Loucy (cell line): ENCODE measurements around the gene FCN2.

ENCODE experiments used
- H2AFZ ChIP-seq: fragments of 200-600 bp; sonication (generic); 2 replicates; pipeline ENCODE4 v1.6.0; 2016; ENCODE audit warnings: antibody characterized with exemption, mild to moderate bottlenecking, low read length, moderate library complexity
- H3F3A ChIP-seq: fragments of 200-600 bp; 2 replicates; pipeline ENCODE4 v1.6.0; 2016; ENCODE audit warnings: antibody characterized with exemption, low read depth, mild to moderate bottlenecking
- H3K27me3 ChIP-seq: fragments of 200-600 bp; sonication (generic); 2 replicates; pipeline ENCODE4 v1.6.1; 2014; ENCODE audit warnings: low read length, mild to moderate bottlenecking; ENCODE audit not compliant: insufficient read depth, poor library complexity, severe bottlenecking
- H3K36me3 ChIP-seq: fragments of 200-600 bp; sonication (generic); 2 replicates; pipeline ENCODE4 v1.6.1; 2016; ENCODE audit warnings: low read length; ENCODE audit not compliant: insufficient read depth
- H3K4me1 ChIP-seq: fragments of 200-600 bp; sonication (generic); 2 replicates; pipeline ENCODE4 v1.5.1; 2014; ENCODE audit warnings: low read length, mild to moderate bottlenecking; ENCODE audit not compliant: insufficient read depth, poor library complexity, severe bottlenecking
- H3K4me2 ChIP-seq: fragments of 200-600 bp; sonication (generic); 2 replicates; pipeline ENCODE4 v1.6.0; 2014; ENCODE audit warnings: antibody characterized with exemption, low read length, low read depth, mild to moderate bottlenecking; ENCODE audit not compliant: poor library complexity, severe bottlenecking
- H3K4me3 ChIP-seq: fragments of 200-600 bp; sonication (generic); 2 replicates; pipeline ENCODE4 v1.5.1; 2014; ENCODE audit warnings: low read length, mild to moderate bottlenecking, mixed read lengths; ENCODE audit not compliant: poor library complexity, severe bottlenecking
- H3K79me2 ChIP-seq: fragments of 200-600 bp; sonication (generic); 2 replicates; pipeline ENCODE4 v1.6.1; 2014; ENCODE audit warnings: low read length; ENCODE audit not compliant: insufficient read depth
- H3K9ac ChIP-seq: fragments of 200-600 bp; sonication (generic); 2 replicates; pipeline ENCODE4 v1.6.0; 2014; ENCODE audit warnings: mild to moderate bottlenecking, low read depth, low read length, moderate library complexity; ENCODE audit not compliant: poor library complexity, severe bottlenecking
- H3K9me2 ChIP-seq: fragments of 200-600 bp; sonication (generic); replicated peaks from 2 replicates; pipeline ENCODE4 v1.6.1; 2016; ENCODE audit warnings: low read depth, low read length, mixed read lengths
- H3K9me3 ChIP-seq: fragments of 200-600 bp; sonication (generic); 2 replicates; pipeline ENCODE4 v1.6.1; 2014; ENCODE audit warnings: mild to moderate bottlenecking, antibody characterized with exemption, low read length, low read depth; ENCODE audit not compliant: insufficient read depth
- H4K20me1 ChIP-seq: fragments of 200-600 bp; sonication (generic); 2 replicates; pipeline ENCODE4 v1.6.0; 2014; ENCODE audit warnings: antibody characterized with exemption, low read length, mild to moderate bottlenecking; ENCODE audit not compliant: insufficient read depth, poor library complexity, severe bottlenecking
- CTCF ChIP-seq: fragments of 200-600 bp; sonication (generic); conservative IDR thresholded peaks from 2 replicates; pipeline ENCODE4 v1.5.1; 2014; ENCODE audit warnings: mild to moderate bottlenecking, antibody characterized with exemption, low read length
- EZH2phosphoT487 ChIP-seq: fragments of 200-600 bp; IDR thresholded peaks from 2 replicates; pipeline ENCODE4 v1.6.1; 2018; ENCODE audit warnings: antibody characterized with exemption, mild to moderate bottlenecking, moderate library complexity, borderline replicate concordance

Gene FCN2

GRCh38 chr9:134932171-134932570 lies 51.6 kb downstream of the FCN2 start:
- Histone ChIP-seq H3K79me2 (no peaks in the 10 kb centered on the region), H3K4me3 (no peak overlapping the region), H3K9me3 (no peaks in the 10 kb centered on the region; the same call in 1 of the 2 replicates), H2AFZ (no peak overlapping the region), H4K20me1 (no peaks in the 10 kb centered on the region), H3F3A (no peaks in the 10 kb centered on the region), H3K4me1 (no peaks in the 10 kb centered on the region), H3K4me2 (no peak overlapping the region), H3K36me3 (no peaks in the 10 kb centered on the region), H3K9ac (no peak overlapping the region), H3K27me3 (no peaks in the 10 kb centered on the region), H3K9me2 (no peaks in the 10 kb centered on the region)
- TF ChIP-seq EZH2phosphoT487 = no peak
- no peak for TF ChIP-seq CTCF

- Histone ChIP-seq H3K27me3 (no peaks in the 10 kb centered on the region), H3K4me2 (no peak overlapping the region), H3K4me3 (no peak overlapping the region), H4K20me1 (no peaks in the 10 kb centered on the region), H3K79me2 (no peaks in the 10 kb centered on the region), H3F3A (no peaks in the 10 kb centered on the region), H3K9me3 (no peaks in the 10 kb centered on the region; the same call in 1 of the 2 replicates), H3K9me2 (no peaks in the 10 kb centered on the region), H3K4me1 (no peaks in the 10 kb centered on the region), H3K9ac (no peak overlapping the region), H3K36me3 (no peaks in the 10 kb centered on the region), H2AFZ (no peak overlapping the region)
- TF ChIP-seq EZH2phosphoT487 (no peak), CTCF (no peak)
Measured at GRCh38 chr9:134932606-134933005, 52.0 kb downstream of the FCN2 start.

GRCh38 chr9:134933076-134933659 lies 52.6 kb downstream of the FCN2 start:
- Histone ChIP-seq H3F3A (no peaks in the 10 kb centered on the region), H3K27me3 (no peaks in the 10 kb centered on the region)

More at GRCh38 chr9:134933076-134933659, 52.6 kb downstream of the FCN2 start:
- Histone ChIP-seq H3K36me3 (no peaks in the 10 kb centered on the region), H4K20me1 (no peaks in the 10 kb centered on the region), H3K4me1 (no peaks in the 10 kb centered on the region), H3K9ac (no peak overlapping the region), H3K9me2 (no peaks in the 10 kb centered on the region), H3K4me2 (no peak overlapping the region), H2AFZ (no peak overlapping the region), H3K79me2 (no peaks in the 10 kb centered on the region), H3K4me3 (no peak overlapping the region), H3K9me3 (no peaks in the 10 kb centered on the region; the same call in 1 of the 2 replicates)
- TF ChIP-seq CTCF (no peak), EZH2phosphoT487 (no peak)
